ENCODE measurements around the gene ATP11C. TPM values are rescaled to one million over a fixed set of nuclear protein-coding genes. Genes with fewer than 3 reads are reported as not detected.
"Not testable (repeated sequence)": the region's sequence is repeated elsewhere in the genome, so short reads cannot be mapped to it uniquely, and the experiment has no call there.

ATP11C gene
- polyA plus RNA-seq, 3 donors = 1.6 to 6.7 (median 2.5) TPM

- Mint-ChIP-seq H3K9me3 (peaks cover 0 to 13% (median 6%) of the 10 kb centered on the region in 7 donors), H3K4me3 (no peak overlapping the region)
- no CpG with 5 or more reads among the region's 8 CpGs for WGBS (ENCODE audit: insufficient coverage)
These were observed 90.3 kb downstream of the ATP11C start for GRCh38 chrX:139842326-139843185.

GRCh38 chrX:139836335-139836734, 96.5 kb downstream of the ATP11C start:
- H3K27ac ChIP-seq (ENCODE audit: low read depth in 1 of 2, low read length in 2 of 2); H3K27me3 Mint-ChIP-seq (ENCODE audit: low read depth in 3 of 3); H3K36me3 ChIP-seq (replicated peaks in 1 of 2; ENCODE audit: control insufficient read depth in 1 of 2, insufficient read depth in 2 of 2, low read length in 2 of 2); H3K4me3 Mint-ChIP-seq; H3K4me3 ChIP-seq (replicated peaks in 1 of 3; ENCODE audit: low read depth in 2 of 3, low read length in 3 of 3); H3K9me3 ChIP-seq (replicated peaks in 1 of 2; ENCODE audit: control insufficient read depth in 1 of 2, insufficient read depth in 1 of 2, low read length in 2 of 2); H3K36me3 Mint-ChIP-seq; H3K27ac Mint-ChIP-seq; H3K79me2 ChIP-seq (ENCODE audit: insufficient read depth, low read length); DNase-seq; H2AFZ ChIP-seq (ENCODE audit: insufficient read depth, low read depth, low read length, poor library complexity, severe bottlenecking); H3K27me3 ChIP-seq (ENCODE audit: control insufficient read depth in 2 of 2, insufficient read depth in 2 of 2, low read length in 2 of 2); intact Hi-C loops (cut with micrococcal nuclease); H3K4me2 ChIP-seq (replicated peaks; ENCODE audit: extremely low read depth, low read length, poor library complexity, severe bottlenecking); H3K9ac ChIP-seq (ENCODE audit: insufficient read depth, low read length, poor library complexity, severe bottlenecking); H4K20me1 ChIP-seq (ENCODE audit: insufficient read depth, low read length): not testable (repeated sequence)
- no CpG with 5 or more reads among the region's 5 CpGs for WGBS (ENCODE audit: insufficient coverage)
- H3K9me3 Mint-ChIP-seq = peaks cover 0 to 11% (median 6%) of the 10 kb centered on the region in 7 donors
- H3K4me1 ChIP-seq (ENCODE audit: control insufficient read depth in 1 of 2, insufficient read depth in 2 of 2, low read length in 2 of 2) = peaks cover 9 to 11% of the 10 kb centered on the region in 2 donors
- H3K4me1 Mint-ChIP-seq = peaks cover 14% of the 10 kb centered on the region

More at GRCh38 chrX:139842326-139843185, 90.3 kb downstream of the ATP11C start:
- Histone ChIP-seq H3K27me3 (ENCODE audit: control insufficient read depth in 2 of 2, insufficient read depth in 2 of 2, low read length in 2 of 2) (no peaks in the 10 kb centered on the region), H3K27ac (ENCODE audit: low read depth in 1 of 2, low read length in 2 of 2) (no peak overlapping the region), H4K20me1 (ENCODE audit: insufficient read depth, low read length) (no peaks in the 10 kb centered on the region), H3K4me3 (replicated peaks in 1 of 3; ENCODE audit: low read depth in 2 of 3, low read length in 3 of 3) (no peak overlapping the region), H3K9ac (ENCODE audit: insufficient read depth, low read length, poor library complexity, severe bottlenecking) (no peak overlapping the region), H3K36me3 (replicated peaks in 1 of 2; ENCODE audit: control insufficient read depth in 1 of 2, insufficient read depth in 2 of 2, low read length in 2 of 2) (no peaks in the 10 kb centered on the region), H3K4me2 (replicated peaks; ENCODE audit: extremely low read depth, low read length, poor library complexity, severe bottlenecking) (no peak overlapping the region), H3K9me3 (replicated peaks in 1 of 2; ENCODE audit: control insufficient read depth in 1 of 2, insufficient read depth in 1 of 2, low read length in 2 of 2) (no peaks in the 10 kb centered on the region), H3K4me1 (ENCODE audit: control insufficient read depth in 1 of 2, insufficient read depth in 2 of 2, low read length in 2 of 2) (no peaks in the 10 kb centered on the region), H3K79me2 (ENCODE audit: insufficient read depth, low read length) (no peaks in the 10 kb centered on the region), H2AFZ (ENCODE audit: insufficient read depth, low read depth, low read length, poor library complexity, severe bottlenecking) (no peak overlapping the region)
- intact Hi-C loops (cut with micrococcal nuclease) = no loop called here
- Mint-ChIP-seq H3K27ac (peak overlapping the region in 1 of 7 donors; percentile 28), H3K27me3 (ENCODE audit: low read depth in 3 of 3) (peaks cover 0 to 1% (median 0%) of the 10 kb centered on the region in 3 donors), H3K36me3 (peaks cover 3 to 6% of the 10 kb centered on the region in 2 donors), H3K4me1 (no peaks in the 10 kb centered on the region)
- no peak for TF ChIP-seq CTCF (IDR thresholded peaks at IDR 0.05)
- no peak for DNase-seq
